ENCODE data around the gene C14orf180.

GRCh38 chr14:104639471-104639870 lies 59.9 kb downstream of the C14orf180 start:
- no peak for TF ChIP-seq POLR2A (IDR thresholded peaks at IDR 0.05)
- TF ChIP-seq, protein P1, sequence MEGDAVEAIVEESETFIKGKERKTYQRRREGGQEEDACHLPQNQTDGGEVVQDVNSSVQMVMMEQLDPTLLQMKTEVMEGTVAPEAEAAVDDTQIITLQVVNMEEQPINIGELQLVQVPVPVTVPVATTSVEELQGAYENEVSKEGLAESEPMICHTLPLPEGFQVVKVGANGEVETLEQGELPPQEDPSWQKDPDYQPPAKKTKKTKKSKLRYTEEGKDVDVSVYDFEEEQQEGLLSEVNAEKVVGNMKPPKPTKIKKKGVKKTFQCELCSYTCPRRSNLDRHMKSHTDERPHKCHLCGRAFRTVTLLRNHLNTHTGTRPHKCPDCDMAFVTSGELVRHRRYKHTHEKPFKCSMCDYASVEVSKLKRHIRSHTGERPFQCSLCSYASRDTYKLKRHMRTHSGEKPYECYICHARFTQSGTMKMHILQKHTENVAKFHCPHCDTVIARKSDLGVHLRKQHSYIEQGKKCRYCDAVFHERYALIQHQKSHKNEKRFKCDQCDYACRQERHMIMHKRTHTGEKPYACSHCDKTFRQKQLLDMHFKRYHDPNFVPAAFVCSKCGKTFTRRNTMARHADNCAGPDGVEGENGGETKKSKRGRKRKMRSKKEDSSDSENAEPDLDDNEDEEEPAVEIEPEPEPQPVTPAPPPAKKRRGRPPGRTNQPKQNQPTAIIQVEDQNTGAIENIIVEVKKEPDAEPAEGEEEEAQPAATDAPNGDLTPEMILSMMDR (IDR thresholded peaks at IDR 0.05), result no peak

Measured in adrenal gland (tissue), 5 donors.